Osteocyte (in vitro differentiated cells): Measurements from ENCODE around the gene MPRIP. TPM values are rescaled to one million over a fixed set of nuclear protein-coding genes. Genes with fewer than 3 reads are reported as not detected.
"Not testable (repeated sequence)": the region's sequence is repeated elsewhere in the genome, so short reads cannot be mapped to it uniquely, and the experiment has no call there.

Experiments
- DNase-seq: peaks from one replicate; pipeline ENCODE4 v3.0.0; 2021; ENCODE audit warnings: mixed read lengths; ENCODE audit not compliant: unreplicated experiment; ENCODE audit errors: extremely low spot score
- H3K27ac Mint-ChIP-seq: one replicate; pipeline ENCODE4 v1.8.0; 2021; ENCODE audit warnings: mild to moderate bottlenecking, mixed read lengths; ENCODE audit not compliant: unreplicated experiment
- H3K27me3 Mint-ChIP-seq: one replicate; pipeline ENCODE4 v1.8.0; 2021; ENCODE audit warnings: mixed read lengths; ENCODE audit not compliant: unreplicated experiment
- H3K36me3 Mint-ChIP-seq: one replicate; pipeline ENCODE4 v1.8.0; 2021; ENCODE audit warnings: mixed read lengths; ENCODE audit not compliant: unreplicated experiment
- H3K4me1 Mint-ChIP-seq: one replicate; pipeline ENCODE4 v1.8.0; 2021; ENCODE audit warnings: mixed read lengths; ENCODE audit not compliant: unreplicated experiment
- H3K4me3 Mint-ChIP-seq: one replicate; pipeline ENCODE4 v1.8.0; 2021; ENCODE audit warnings: mild to moderate bottlenecking, moderate library complexity, mixed read lengths; ENCODE audit not compliant: unreplicated experiment
- H3K9me3 Mint-ChIP-seq: one replicate; pipeline ENCODE4 v1.8.0; 2021; ENCODE audit warnings: mixed read lengths; ENCODE audit not compliant: unreplicated experiment
- total RNA-seq: library from RNA; stranded (reverse); gene quantifications from 2 replicates; pipeline ENCODE4 v1.2.1, GENCODE V29; 2021
- TF ChIP-seq, protein P1 (sequence below): fragments of 200-600 bp; sonication (generic); IDR thresholded peaks from 2 replicates; pipeline ENCODE4 v1.5.0; 2021; ENCODE audit warnings: antibody characterized with exemption, mild to moderate bottlenecking, moderate library complexity

Gene MPRIP
- total RNA-seq, 1 donor from 2014 or later = 206 TPM

DNA sequence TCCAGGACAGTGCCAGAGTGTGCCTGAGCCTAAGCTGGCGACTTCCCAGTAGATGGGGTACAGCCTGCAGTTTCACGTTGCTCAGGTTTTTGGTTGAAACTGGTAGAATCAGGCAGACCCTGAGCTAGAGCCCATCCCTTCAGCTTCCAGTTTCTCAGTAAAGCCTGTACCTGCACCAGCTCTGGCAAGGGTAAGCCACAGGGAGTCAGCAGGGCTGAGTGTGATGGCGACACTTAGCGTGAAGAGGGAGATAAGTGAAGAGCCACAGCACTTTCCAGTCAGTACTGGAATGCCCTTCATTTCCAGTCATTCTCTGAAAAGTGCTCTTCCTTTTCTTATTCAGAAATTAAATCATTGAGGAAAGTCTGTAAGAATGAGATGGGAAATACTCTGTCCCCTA is 141.5 kb downstream of the MPRIP start:
- Mint-ChIP-seq H3K36me3 (peaks cover 45% of the 10 kb centered on the region), H3K4me1 (peaks cover 39% of the 10 kb centered on the region), H3K4me3 (no peak overlapping the region), H3K27ac (no peak overlapping the region), H3K9me3 (no peaks in the 10 kb centered on the region), H3K27me3 (no peaks in the 10 kb centered on the region)
- TF ChIP-seq, protein P1, sequence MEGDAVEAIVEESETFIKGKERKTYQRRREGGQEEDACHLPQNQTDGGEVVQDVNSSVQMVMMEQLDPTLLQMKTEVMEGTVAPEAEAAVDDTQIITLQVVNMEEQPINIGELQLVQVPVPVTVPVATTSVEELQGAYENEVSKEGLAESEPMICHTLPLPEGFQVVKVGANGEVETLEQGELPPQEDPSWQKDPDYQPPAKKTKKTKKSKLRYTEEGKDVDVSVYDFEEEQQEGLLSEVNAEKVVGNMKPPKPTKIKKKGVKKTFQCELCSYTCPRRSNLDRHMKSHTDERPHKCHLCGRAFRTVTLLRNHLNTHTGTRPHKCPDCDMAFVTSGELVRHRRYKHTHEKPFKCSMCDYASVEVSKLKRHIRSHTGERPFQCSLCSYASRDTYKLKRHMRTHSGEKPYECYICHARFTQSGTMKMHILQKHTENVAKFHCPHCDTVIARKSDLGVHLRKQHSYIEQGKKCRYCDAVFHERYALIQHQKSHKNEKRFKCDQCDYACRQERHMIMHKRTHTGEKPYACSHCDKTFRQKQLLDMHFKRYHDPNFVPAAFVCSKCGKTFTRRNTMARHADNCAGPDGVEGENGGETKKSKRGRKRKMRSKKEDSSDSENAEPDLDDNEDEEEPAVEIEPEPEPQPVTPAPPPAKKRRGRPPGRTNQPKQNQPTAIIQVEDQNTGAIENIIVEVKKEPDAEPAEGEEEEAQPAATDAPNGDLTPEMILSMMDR = no peak
- no peak for DNase-seq

DNA sequence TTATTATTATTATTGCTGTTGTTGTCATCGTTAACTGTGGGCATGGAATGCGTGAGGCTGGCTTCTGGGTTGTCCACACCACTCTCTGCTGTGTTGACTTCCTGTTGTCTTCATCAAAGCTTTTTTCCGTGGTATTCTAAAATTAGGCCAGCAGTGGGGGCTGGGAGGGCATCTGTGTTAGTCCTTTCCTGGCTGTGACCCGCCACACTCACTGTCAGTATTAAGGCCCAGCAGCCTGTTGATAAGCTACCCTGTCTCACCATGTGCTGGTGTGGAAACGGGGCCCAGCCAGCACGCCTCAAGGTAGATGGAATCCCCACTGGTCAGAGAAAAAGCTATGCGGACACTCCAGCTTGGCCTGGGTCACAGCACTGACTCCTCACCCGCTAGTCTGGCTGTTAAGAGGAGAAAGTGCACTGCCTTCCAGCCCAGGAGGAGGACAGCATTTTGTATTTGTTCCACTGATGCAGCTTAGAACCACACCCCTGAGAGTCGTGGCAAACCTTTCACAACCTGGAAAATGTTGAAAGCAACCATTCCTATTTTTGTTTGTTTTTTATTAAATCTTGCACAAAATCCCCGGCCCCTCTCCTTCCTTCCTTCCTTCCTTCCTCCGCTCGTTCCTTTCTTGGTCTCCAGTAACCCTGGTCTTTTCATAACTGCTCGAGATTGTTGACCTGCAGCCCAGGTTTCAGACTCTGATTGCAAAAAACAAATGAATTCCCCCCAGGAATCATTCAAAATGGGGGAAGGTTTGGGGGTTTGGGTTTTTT is 142.9 kb downstream of the MPRIP start:
- Mint-ChIP-seq H3K4me1 (peaks cover 39% of the 10 kb centered on the region), H3K36me3 (peaks cover 39% of the 10 kb centered on the region)
- not testable (repeated sequence) for H3K4me3 Mint-ChIP-seq, H3K9me3 Mint-ChIP-seq, H3K27me3 Mint-ChIP-seq, DNase-seq, H3K27ac Mint-ChIP-seq

DNA sequence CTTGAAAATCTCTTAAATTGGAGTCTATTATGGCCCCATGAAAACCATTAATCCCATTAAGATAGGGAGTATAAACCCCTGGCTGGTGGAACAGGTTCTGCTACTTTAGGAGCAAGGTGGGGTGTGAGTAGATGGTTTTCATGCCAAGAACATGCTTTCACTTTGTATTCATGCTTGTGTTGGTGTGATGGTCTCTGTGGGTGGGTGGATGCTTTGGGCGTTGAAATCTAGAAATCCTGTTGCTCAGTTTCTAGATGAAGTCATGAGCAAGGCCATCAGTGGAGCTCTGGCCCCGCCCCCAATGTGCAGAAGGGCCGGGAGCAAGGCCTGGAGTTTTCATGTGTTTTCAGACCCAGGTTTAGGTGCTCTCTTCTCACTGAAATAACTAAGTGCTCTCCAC is 143.8 kb downstream of the MPRIP start:
- Mint-ChIP-seq H3K9me3 (no peaks in the 10 kb centered on the region), H3K36me3 (peaks cover 32% of the 10 kb centered on the region), H3K27me3 (no peaks in the 10 kb centered on the region), H3K27ac (no peak overlapping the region), H3K4me1 (peaks cover 40% of the 10 kb centered on the region), H3K4me3 (no peak overlapping the region)
- TF ChIP-seq, protein P1 = no peak
- DNase-seq = no peak

DNA sequence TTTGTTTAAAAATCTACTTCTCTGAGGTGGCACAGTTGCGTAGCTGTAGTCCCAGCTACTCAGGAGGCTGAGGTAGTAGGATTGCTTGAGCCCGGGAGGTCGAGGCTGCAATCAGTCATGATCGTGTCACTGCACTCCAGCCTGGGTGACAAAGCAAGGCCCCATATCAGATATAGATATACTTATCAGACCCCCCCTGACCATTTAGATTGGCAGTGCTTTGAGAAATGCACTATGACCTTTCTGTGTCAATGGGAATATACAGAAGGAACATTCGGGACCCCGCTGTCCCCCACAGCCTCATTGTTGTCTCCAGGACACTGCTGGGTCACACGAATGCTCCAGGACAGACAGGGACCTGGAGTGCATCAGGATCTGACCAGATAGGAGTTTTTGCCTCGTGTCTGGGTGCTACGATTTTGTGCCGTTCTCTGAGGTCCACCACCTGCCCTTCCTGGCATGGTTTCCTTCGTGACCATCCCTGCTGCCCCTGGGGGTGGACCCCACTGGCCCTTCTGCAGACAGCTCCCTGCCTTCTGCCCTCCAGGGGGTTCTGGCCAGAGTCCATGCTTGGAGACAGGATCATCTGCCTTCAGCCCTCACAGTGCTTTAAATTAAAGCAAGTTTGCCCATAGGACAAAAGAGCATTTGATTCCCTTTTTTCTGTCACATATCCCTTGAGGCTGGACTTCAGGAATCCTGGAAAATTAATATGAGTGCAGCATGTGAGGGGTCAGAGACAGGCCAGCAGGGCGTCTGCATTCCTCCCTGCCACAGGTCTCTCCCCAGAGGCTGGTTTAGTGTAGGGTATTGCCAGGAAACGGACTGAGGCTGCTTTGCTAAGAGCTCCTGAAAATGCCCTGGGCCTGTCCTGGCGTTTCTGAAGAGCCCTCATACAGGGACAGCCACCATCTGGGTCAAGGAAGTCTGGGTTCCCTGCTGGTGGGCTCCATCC is 144.6 kb downstream of the MPRIP start:
- H3K4me3 Mint-ChIP-seq = no peak overlapping the region
- DNase-seq = no peak
- H3K9me3 Mint-ChIP-seq = no peaks in the 10 kb centered on the region
- peak overlapping the region; percentile 44 for H3K27ac Mint-ChIP-seq
- H3K4me1 Mint-ChIP-seq = peaks cover 40% of the 10 kb centered on the region
- H3K36me3 Mint-ChIP-seq = peaks cover 31% of the 10 kb centered on the region
- no peaks in the 10 kb centered on the region for H3K27me3 Mint-ChIP-seq
- TF ChIP-seq, protein P1 = no peak

DNA sequence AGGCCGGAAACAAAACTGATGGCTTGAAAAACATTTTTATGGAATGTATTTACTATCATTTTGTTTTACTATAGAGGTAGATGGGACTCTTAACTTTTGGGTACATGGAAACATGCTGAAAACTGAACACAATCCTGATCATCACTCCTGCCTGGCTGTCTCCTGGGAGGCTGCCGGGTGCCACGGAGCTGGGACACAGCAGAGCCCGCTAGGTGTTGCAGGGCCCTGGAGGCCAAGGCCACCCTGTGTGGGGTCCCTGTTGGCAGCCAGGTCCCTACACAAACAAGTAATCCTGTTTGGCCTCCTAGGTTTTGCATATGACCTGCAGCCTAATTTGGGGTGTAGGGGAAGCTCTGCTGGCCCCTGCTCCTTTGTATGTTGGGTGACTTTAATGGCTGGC is 146.3 kb downstream of the MPRIP start:
- peaks cover 26% of the 10 kb centered on the region for H3K36me3 Mint-ChIP-seq
- TF ChIP-seq, protein P1 = no peak
- DNase-seq = no peak
- no peaks in the 10 kb centered on the region for H3K27me3 Mint-ChIP-seq
- H3K4me3 Mint-ChIP-seq = no peak overlapping the region
- H3K9me3 Mint-ChIP-seq = no peaks in the 10 kb centered on the region
- no peak overlapping the region for H3K27ac Mint-ChIP-seq
- peaks cover 38% of the 10 kb centered on the region for H3K4me1 Mint-ChIP-seq
